ENCODE measurements around the gene ZNF827.

ZNF827 gene

DNA sequence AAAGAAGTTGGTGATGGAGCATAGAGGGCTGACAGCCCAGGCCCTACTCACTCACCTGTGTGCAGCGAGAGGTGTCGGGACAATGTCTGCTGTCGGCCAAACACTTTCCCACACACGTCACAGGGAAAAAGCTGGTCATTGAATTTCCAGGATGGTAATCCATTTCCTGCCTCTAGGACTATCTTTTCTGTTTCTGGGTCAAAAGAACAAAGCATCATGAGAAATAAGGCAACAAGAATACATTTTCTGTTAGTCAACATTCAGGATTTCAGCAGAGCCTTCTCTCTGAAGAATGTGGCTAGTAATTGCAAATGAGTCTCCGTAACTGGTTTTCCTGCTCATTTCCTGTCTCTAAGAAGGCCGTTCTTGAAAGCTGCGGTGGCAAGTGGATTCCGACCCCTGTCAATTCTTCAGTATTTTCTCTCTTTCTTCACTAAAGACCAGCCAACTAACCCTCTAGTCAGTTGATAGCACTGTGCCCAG is 159.3 kb downstream of the ZNF827 start:
- Histone ChIP-seq H3K4me3 (no peak overlapping the region), H3K27ac (no peak overlapping the region)

DNA sequence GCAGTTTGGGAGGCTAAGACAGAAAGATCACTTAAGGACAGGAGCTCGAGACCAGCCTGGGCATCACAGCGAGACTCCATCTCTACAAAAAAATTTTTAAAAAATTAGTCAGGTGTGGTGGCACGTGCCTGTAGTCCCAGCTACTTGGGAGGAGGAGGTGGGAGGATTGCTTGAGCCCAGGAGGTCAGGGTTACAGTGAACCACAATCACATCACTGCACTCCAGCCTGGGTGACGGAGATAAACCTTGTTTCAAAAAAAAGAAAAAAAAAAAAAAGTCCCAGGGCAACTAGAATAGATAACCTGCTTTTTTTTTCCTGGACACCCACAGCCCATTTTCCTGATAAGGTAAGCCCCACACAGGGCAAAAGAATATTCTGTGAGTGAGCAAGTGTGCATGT is 162.4 kb downstream of the ZNF827 start:
- H3K4me3 ChIP-seq: no peak overlapping the region
- no peak overlapping the region for H3K27ac ChIP-seq

DNA sequence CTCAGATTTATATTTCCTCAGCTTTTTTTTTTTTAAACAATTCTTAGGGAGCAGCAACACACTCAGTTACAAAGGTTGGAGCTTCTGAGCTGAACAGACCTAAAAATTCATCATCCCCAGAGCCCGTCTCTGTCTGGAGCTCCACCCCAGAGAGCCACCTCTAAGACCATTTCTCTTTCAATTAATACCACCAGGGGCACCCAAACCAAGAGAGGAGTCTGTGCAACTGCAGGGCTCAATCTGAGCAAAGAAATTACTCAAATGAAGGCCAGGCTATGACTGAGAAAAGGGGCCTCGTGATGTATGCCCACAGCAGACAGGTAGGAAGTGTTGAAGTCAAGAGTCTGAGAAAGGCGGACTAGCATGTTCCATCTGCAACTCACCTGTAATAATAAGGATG is 163.2 kb downstream of the ZNF827 start:
- Histone ChIP-seq H3K27ac (no peak overlapping the region), H3K4me3 (no peak overlapping the region)

DNA sequence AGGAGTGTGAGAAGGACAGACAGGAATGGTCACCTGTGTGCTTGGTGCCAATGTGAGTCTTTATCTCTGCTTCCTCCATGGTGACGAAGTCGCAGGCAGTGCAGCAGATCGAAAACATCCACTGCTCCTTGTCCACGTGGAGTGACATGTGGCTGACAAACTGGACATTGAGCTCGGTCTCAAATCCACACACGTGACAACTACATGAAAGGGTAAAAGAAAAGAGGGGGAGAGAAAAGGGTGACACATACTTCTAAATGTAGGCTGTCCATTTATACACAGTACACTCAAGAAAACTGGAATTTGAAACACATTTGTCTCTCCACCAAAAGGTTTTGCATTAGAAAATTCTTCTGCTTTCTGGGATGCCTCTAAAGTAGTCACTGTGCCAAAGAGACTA is 164.2 kb downstream of the ZNF827 start:
- Histone ChIP-seq H3K27ac (peak overlapping the region in 1 of 21 experiments; percentile 49), H3K4me3 (no peak overlapping the region)

DNA sequence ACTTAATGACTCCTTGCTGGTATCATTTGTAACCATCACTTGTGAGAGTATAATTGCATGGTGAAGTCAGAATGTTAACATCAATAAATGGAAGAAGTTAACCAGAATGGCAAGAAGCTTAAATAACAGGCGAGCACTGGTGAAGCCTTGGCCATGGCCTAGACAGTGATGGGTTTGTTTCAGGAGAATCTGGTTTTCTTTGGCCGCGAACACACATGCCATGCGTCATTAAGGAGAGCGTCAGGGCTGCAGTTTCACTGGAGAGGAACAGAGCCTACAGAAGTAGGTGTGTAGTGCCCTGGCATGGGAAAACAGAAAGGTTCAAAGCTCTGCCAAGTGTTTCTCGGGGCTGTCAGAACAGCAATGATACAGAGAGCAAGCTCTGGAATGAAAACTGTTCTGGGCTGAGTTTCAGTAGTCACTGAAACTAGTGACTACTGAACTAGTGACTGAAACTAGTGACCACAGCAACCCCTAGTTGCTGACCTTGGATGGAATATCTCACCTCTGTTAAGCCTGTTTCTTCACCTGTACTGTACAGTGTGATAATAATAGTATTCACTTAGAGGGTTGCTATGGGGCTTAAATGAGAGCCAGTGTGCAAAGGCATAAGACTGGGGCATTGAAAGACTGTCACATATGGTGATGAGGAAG is 164.9 kb downstream of the ZNF827 start:
- Histone ChIP-seq H3K4me3 (no peak overlapping the region), H3K27ac (peak overlapping the region in 2 of 21 experiments; percentile 39 to 49)

DNA sequence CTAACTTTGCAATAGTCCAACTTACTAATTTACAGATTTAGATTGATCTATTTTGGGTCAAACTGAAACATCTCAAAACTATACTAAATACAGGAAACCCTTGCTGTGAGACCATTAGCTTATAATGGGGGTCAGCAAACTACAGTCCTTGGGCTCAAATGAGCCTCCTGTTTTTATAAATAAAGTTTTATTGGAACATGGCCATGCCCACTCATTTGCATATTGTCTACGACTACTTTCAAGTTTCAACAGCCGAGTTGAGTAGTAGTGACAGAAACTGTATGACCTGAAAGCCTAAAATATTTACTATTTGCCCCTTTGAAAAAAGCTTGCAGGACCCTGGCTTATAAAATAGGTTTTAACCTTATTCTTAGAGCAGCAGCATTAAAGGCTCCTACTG is 166.3 kb downstream of the ZNF827 start:
- Histone ChIP-seq H3K4me3 (no peak overlapping the region), H3K27ac (no peak overlapping the region)

DNA sequence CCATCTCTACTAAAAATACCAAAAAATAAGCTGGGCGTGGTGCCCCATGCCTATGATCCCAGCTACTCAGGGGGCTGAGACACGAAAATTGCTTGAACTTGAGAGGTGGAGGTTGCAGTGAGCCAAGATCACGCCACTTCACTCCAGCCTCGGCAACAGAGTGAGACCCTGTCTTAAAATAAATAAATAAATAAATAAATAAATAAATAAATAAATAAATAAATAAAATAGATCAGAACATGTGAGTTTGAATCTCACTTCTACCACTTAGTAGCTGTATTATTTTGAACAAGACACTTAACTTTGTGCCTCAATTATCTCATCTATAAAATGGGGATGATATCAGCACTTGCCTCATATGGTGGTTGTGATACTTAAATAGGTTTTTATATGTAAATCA is 168.5 kb downstream of the ZNF827 start:
- peak overlapping the region in 1 of 21 experiments; percentile 32 for H3K27ac ChIP-seq
- H3K4me3 ChIP-seq: no peak overlapping the region

DNA sequence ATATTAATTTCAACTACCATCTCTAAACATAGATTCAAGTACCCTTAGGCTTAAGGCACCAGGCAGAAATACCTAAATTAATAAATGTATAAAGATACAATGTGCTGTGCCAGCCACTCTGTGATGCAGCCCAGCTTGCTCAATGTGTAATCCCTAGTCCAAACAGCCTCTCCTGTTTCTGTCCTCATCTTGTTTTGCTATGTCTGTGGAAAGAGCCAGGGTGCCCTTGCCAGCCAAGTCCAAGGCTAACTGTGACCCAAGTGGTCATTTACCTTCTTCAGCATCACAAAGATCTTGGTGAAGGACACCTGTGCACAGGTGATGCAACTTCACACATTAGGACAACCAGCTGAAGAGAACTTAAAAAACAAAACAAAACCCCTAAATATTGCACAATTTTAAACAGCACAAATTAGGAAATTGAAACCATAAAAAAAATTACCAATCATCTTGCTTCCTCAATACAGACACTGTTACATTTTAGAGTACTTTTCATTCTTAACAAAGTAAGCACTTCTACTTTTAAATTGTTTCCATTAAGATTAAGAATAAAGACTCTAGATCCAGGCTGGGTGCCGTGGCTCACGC is 169.1 kb downstream of the ZNF827 start:
- Histone ChIP-seq H3K27ac (peak overlapping the region in 2 of 21 experiments; percentile 17 to 32), H3K4me3 (no peak overlapping the region)

DNA sequence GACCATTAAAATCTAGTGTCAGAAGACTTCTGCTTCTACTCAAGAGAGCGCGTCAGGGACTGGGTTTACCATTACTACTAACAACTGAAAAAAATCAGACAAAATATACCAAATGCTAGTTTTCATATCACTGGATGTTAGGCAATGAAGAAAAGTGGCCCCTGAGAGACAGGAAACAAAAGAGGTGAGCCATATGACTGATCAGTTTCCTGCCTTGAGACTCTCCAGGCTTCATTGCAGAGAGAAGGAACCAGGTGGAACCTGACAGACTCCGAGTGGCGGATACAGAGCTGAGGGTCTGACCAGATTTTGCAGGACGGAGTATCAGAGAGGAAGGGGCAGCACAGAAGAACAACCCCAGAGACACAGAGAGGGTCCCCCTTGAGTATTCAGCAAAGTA is 172.3 kb downstream of the ZNF827 start:
- H3K4me3 ChIP-seq: no peak overlapping the region
- no peak overlapping the region for H3K27ac ChIP-seq

DNA sequence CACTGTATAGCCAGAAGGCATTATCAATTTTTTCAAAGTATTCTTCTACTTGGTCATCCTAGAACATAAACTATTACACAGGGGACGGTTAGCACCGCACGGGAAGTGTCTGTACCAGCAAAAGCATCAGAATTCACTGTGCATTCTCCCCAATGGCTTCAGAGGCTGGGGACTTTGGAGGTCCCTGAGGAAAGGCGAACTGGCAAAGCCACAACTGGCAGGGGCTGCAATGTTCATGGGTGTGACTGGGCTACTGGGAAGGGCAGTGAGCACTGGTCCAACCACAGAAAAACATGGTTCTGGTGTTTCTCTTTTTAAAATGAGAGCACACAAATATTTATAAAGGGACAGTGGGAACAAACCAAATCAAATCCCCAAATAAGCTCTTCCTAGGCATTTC is 175.2 kb downstream of the ZNF827 start:
- Histone ChIP-seq H3K27ac (no peak overlapping the region), H3K4me3 (no peak overlapping the region)

DNA sequence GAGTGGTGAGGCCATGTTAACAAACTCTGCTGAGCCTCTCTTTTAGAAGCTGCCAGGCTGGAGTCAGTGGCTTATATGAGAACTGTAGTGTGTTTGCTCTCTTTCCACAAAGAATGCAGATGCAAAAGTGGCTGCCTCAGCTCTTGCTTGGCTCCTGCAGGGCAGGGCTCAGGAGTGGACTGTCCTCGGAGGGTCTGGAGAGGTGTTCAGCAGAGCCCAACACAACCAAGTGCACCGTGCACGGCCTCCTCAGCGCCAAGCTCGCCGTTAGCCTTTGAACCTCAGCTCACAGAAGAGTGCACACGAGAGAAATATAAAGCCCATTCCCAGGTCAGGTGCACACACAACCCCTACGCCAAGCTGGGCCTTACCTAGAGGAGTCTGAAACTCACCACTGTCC is 175.9 kb downstream of the ZNF827 start:
- Histone ChIP-seq H3K27ac (no peak overlapping the region), H3K4me3 (no peak overlapping the region)

DNA sequence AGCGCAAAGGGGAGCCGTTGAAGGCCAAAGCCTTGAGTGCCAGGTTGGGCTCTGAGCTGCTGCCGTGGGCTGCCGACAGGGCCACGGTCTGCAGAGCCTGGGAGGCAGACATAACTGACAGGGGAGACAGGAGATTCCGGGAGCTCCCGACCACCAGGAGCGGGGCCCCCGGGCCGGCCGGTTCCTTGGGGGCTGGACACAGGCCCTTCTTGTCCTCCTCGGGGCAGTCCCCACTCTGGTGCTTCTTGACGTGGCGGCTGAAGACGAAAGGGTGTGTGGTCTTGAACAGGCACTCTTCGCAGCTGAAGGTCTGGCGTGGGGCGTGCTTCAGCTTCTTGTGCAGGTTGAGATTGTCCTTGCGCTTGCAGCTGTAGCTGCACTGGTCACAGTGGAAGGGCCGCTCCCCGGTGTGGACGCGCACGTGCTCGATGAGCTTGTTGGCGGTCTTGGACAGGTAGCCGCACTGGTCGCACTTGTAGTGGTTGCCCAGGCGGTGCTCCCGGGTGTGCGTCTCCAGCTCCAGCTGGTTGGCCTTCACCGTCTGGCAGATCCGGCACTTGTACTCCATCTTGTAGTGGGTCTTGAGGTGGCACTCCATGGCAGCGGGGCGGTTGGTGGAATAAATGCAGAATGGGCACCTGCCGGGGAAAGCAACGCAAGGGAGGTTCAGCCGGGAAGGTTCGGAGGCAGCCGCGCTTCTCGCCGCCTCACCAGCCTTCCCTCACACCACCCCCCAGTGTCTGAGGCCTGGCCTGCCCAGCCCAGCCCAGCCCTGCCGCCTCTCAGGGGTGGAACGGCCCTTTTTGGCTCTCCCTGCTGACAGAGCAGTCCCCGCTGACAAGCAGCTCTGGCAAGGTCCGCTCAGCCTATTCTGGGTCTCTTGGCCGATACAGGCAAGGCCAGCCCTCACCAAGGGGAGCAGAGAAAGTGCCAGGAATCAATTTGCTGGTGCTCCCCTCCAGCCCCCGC is 177.4 kb downstream of the ZNF827 start:
- Histone ChIP-seq H3K4me3 (no peak overlapping the region), H3K27ac (no peak overlapping the region)

DNA sequence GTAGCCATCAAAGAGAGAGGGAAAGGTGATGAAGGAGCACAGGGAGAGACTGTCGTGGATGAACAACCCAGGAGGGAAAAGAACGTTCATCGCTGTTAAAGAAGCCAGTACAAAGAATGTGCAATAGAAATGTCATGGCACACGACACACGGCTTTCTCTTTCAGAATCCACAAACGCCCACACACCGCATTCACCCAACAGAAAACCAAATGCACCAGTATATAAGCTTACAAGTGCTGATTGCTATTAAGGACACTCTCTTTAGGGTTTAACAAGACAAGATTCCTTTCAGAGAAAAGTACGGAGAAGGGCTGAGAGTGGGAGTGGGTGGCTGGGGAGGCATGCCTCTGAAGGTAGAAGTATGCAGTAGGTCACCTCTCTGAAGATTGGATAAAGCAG is 178.4 kb downstream of the ZNF827 start:
- Histone ChIP-seq H3K4me3 (no peak overlapping the region), H3K27ac (no peak overlapping the region)

DNA sequence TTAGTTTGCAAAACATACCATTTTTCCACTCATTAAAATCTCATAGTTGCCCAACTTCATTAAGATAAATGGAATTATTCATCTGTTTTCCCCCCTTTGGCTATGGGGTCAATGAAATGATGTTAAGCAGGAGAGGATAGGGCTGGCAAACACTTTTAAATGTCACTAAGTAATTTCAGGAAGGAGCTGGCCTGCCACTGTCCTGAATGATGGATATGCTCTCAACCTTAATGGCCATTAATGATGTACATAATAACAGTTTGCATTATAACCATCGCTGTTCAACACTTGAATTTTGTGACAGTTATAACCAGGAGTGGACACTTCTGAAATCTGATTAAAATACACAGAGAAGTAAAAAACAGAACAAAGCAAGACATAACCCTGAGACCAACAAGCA is 181.4 kb downstream of the ZNF827 start:
- no peak overlapping the region for H3K4me3 ChIP-seq
- H3K27ac ChIP-seq: no peak overlapping the region

DNA sequence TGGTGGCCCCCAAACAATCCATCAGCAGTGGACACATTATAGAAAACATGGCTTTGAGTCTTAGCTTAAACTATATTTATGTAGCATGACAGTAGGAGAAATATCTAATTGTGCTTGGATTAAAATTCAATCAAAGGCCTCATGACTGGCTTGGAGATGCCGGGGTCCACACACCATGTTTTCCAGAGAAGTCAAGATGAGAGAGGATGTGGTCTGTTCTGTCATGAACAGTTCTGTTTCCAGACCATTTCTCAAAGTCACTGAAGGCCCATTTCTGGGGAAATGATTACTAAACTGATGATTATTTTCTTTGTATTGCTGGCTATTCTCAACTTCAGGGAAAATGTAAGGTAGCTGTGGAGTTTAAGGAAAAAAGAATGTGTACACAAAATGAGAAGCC is 182.4 kb downstream of the ZNF827 start:
- H3K27ac ChIP-seq: no peak overlapping the region
- no peak overlapping the region for H3K4me3 ChIP-seq

DNA sequence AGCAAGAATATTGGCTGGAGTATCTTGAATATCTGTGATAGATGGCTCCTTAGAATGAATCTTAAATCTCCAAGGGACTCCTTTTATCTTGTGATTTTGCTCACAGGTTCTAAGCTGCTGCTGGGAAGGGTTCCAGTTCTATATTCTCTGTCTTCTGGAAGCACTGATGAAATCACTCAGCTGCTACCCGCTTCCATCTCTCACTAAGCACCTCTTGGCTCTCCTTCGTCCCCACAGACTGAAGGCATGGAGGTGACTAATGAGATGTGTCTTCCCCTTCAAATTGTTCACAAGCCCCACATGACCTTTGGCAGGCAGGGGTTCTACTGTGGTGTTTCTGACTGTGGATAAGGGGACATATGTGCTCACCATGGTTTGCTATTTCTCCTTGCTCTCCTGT is 182.8 kb downstream of the ZNF827 start:
- Histone ChIP-seq H3K27ac (no peak overlapping the region), H3K4me3 (no peak overlapping the region)

DNA sequence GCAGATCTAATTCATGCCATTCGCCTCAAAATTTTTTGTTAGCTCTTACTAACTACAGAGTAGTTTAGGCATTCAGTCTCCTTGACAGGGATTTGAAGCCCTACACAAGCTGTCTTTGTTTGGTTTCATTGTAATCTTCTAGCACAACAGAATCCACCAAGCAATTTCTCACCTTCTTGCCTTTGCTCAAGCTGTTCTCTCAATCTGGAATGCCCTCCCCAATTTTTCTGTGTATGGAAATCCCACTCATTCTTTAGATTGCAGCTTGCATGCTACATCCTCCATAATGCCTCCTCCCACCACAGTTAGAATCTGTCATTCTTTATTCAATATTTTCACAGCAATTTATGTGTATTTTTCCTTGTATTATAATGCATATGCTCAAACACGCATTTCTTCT is 195.0 kb downstream of the ZNF827 start:
- no peak overlapping the region for H3K27ac ChIP-seq

DNA sequence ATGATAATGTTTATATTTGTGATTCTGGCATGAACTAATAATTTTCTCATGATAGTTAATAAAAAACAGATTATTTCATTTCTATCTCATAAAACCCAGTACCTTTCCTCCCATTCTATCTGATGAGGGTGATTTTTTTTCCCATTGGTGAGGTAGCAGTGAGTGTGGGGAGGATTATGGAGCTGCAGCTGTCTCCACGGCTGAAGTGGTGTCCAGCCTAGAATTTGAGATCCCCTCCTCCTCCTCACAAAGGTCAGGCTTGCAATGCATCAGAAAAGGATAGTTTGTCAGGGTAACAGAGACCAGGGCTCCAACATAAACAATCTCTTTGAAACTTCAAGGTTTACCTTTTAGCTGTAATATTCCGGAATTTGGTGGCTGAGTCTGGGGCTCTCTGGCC is 197.8 kb downstream of the ZNF827 start:
- H3K27ac ChIP-seq: no peak overlapping the region
- H3K4me3 ChIP-seq: no peak overlapping the region

More for the DNA sequence above, 195.0 kb downstream of the ZNF827 start:
- H3K4me3 ChIP-seq: no peak overlapping the region

DNA sequence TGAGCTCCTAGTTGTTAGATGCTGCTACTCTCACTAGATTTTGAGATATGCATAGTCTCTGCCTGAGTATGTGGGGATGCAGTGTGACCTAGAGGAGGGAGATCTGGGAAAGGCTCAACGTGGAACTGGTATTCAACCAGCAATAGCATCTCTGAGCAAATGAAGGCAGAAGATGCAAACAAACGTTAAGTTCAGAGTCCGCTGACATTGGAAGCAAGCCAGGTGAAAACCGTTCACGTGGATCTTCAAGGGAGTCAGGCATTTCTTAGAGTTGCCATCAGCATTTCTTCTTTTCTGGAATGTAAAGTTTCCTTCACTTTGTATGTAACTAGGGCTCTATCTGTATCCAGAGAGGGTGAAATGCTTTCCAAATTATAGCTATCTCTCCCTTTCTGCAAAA is 198.8 kb downstream of the ZNF827 start:
- no peak overlapping the region for H3K27ac ChIP-seq
- no peak overlapping the region for H3K4me3 ChIP-seq

DNA sequence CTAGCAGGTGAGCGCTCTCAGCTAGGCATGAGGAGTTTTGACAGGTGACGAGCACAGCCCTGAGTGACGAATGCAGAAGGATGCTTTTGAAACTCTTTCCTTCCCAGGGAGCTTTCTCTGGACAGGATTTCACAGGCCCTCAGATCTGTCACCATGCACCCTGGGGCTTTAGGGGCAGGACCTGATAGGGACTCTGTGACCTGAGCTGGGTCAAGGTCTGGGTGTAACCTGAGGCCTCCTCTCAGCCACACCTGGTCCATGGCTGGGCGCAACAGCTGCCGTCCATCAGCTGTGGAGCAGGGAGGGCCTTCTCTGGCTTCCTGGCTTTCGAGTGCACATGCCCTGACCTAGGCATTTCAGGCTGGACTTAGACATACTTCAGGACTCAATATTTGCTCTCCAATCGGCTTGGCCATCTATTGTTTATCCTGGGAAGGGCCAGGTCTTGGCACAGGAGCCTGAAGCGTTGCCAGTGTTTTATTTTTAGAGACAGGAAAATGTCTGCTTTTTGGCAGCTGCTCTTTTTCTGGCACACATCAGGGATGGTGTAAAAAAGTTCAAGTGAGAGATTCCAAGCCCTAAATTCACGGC is 202.3 kb downstream of the ZNF827 start:
- H3K27ac ChIP-seq: peak overlapping the region in 15 of 21 experiments; percentile 16 to 100 (median 98)
- H3K4me3 ChIP-seq: no peak overlapping the region
